HG03039 (cell line): ENCODE results near the gene SLCO3A1.
"Not testable (repeated sequence)": the region's sequence is repeated elsewhere in the genome, so short reads cannot be mapped to it uniquely, and the experiment has no call there.

Source experiments
- ATAC-seq: cut with Tn5 transposase; IDR thresholded peaks from one replicate; pipeline ENCODE4 v1.9.1; 2021; ENCODE audit warnings: mild to moderate bottlenecking, moderate library complexity; ENCODE audit not compliant: unreplicated experiment

Gene SLCO3A1

GRCh38 chr15:91956026-91956723, 102.7 kb downstream of the SLCO3A1 start:
- no peak for ATAC-seq

GRCh38 chr15:91961357-91961756, 107.8 kb downstream of the SLCO3A1 start:
- ATAC-seq = no peak

GRCh38 chr15:91963747-91964146, 110.2 kb downstream of the SLCO3A1 start:
- ATAC-seq = not testable (repeated sequence)

GRCh38 chr15:91965501-91966193, 112.1 kb downstream of the SLCO3A1 start:
- no peak for ATAC-seq

DNA sequence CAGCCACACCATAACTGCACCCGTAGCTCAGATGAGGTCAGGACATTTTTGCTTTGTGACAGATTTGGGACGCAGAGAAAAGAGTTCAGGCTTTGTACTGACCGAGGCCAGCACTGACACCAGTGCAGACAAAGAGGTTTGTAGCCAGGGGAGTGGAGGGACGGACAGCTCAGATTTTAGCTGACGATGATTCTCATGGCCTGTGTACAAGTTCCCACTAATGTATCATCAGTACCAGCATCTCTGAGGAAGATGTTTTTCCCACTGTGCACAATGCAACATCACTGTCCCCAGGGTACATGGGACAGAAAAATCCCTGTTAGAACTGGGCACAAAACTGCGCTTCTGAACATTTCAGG, 112.7 kb downstream of the SLCO3A1 start:
- ATAC-seq = no peak

GRCh38 chr15:91967935-91968606, 114.6 kb downstream of the SLCO3A1 start:
- ATAC-seq = no peak

DNA sequence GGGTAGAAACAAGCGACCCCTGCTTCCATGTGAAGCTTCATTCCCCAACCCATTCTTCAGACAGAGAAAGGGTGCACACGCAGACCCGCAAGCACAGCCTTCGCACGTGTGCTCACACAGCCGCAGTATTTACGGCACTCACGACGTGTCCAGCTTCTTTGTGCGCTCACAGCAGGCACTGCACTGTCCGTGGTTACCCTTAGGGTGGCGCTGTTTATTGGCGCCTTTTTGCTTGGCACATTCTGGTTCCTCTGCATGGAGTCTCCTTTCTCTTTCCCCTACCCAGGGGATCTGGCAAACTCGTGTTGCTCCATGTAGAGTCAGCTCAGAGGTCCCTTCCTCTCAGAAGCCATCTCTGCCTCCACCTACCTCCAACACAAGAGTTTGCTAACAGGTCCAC, 115.1 kb downstream of the SLCO3A1 start:
- no peak for ATAC-seq

DNA sequence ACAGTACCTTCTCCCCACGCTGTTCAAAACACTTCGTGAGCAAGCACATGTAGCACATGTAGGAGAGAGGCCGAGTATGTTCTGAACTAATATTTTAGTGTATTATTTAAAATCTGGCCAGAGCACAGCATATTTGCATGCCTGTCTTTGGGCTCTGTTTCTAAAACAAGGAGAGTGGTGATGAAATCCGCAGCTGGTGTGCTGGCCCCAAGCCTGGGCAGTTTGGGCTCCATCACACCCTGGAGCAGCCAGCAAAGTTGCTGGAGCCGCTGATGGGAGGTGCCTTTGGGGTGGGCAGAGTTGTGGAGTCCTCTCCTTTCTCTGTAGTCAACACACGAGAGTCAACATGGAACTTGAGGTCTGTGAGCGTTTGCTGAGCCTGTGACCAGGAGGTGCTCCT, 116.6 kb downstream of the SLCO3A1 start:
- no peak for ATAC-seq

DNA sequence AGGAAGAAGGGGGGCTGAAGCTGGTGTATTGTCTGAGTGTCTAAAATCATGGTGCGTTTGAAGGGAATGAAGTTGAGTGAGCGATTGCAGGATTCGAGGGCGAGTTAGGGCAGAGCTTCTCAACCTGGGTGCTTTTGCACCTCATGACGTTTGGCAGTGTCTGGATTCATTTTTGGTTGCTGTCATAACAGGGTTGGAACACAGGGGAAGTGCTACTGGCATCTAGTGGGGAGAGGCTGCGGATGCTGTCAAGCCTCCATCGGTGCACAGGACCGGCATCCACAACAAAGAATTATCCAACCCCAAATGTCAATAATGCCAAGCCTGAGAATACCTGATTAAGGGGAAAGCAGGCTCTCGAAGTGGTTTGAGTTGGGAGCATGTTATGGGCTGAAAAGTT, 120.0 kb downstream of the SLCO3A1 start:
- ATAC-seq = no peak

DNA sequence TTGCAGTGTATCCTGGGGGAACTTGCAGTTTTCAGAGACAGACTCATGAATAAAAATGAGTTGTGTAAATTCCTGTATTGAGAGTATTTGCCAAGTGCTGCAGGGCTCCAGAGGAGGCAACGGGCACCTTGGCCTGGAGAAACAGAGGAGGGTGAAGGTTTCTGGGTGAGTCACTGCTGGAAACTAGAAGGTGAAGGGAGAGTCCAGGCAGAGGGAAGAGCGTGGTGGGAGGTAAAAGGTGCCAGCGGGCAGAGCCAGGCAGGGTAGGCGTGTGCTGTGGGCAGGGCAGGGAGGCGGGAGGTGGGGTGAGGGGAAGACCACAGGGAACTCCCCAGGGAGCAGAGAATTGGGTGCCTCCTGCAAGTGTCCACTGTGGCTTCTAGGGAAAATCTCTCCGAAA, 120.8 kb downstream of the SLCO3A1 start:
- no peak for ATAC-seq

DNA sequence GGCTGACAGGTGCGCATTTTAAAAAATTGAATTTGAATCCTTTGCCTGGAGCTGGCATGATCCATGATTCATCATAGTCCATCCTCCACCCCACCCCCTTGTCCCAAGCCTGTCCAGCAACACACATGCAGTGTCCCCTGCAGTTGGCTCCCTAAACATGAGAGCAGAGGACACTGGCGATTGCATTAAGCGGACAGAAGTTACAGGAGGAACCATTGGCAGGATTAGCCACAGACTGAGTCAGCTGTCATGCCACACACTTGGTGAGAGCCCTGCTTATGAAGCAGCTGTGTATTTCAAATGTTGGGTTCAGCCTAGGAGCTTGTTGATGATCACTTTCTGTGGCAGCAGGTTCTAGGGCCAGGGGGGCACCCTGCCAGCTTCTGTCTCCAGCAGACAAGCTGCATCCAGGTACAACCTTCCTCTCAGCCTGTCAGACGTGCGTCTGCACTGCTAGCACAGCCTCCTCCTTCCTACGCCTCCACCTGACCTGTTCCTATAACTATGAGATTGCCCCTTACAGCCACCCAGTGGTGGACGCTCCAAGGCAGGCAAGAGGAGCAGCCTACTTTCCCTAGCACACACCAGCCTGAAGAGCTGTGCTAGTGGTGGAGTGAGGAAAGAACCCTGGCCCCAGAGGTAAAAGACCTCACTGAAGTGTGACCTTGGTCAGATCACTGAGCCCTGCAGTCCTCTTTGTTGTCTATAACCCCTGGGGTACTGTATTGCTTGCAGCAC, 121.9 kb downstream of the SLCO3A1 start:
- ATAC-seq = no peak

DNA sequence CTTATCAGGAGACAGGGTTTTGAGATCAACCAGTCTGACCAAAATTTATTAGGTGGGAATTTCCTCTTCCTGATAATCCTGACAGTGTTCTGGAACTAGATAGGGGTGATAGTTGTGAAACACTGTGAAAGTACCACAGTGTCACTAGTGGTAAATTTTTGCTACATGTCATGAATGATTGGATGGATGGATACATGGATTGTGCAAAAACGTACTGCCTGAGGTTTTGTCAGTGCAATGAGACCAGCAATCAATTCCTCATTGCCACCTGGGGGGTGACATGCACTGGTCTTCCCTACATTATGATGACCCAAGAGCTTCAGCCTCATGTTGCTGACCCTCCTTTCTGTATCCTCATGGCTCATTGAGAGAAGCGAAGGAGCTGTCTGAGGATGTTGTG, 123.5 kb downstream of the SLCO3A1 start:
- ATAC-seq = no peak

GRCh38 chr15:91980502-91981267, 127.2 kb downstream of the SLCO3A1 start:
- no peak for ATAC-seq

- ATAC-seq = no peak
Measured at GRCh38 chr15:91981821-91982800, 128.6 kb downstream of the SLCO3A1 start.

GRCh38 chr15:91983729-91984340, 130.3 kb downstream of the SLCO3A1 start:
- no peak for ATAC-seq

GRCh38 chr15:91985297-91985696, 131.8 kb downstream of the SLCO3A1 start:
- ATAC-seq = no peak

GRCh38 chr15:91988071-91988470, 134.6 kb downstream of the SLCO3A1 start:
- no peak for ATAC-seq

DNA sequence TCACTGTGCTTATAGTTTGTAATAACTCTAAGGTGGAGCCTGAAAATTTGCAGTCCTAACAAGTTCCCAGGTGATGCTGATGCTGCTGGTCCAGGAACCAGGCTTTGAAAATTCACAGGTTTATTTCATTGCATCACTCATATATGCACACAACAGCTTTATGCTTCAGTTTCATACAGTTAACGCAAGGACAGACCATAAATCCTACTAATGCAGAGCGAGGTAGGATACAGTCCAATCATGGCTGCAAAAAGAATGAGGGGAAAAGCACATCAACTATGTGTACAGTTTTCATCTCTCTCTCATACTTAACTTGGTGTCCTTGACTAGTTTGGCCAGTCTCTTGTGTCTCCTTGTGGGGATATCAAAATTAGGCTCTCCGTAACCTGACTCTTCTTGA, 135.1 kb downstream of the SLCO3A1 start:
- no peak for ATAC-seq

DNA sequence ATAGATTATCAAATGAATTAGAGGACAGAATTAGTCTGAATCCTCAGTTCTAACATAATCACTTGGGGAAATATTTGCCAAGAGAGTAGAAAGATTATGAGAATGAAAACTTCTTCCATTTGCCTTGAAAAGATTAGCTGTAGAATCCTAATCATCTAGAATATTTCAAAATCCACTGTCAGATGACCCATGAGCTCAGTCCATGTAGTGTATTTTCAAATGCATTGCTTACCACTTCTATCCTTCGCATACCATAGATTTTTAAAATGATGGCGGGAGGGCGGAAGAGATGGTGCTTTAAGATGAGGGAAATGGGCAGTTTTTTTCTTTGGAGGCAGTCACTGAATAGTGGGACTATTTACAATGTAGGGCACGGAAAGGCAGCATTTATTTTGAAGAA, 136.3 kb downstream of the SLCO3A1 start:
- ATAC-seq = no peak
